Breast epithelium (tissue), 3 donors: ENCODE measurements around the gene FANCC.

Experiments
- POLR2A ChIP-seq: fragments of 450-650 bp; IDR thresholded peaks from one replicate; pipeline ENCODE4 v1.6.1; 2016; ENCODE audit warnings: antibody characterized with exemption, mild to moderate bottlenecking, moderate library complexity
- POLR2AphosphoS5 ChIP-seq, 3 donors: sonication (generic); formaldehyde crosslinking; IDR thresholded peaks; one replicate each; pipeline ENCODE4 v1.6.1; 2017; ENCODE audit warnings: antibody characterized with exemption in 3 of 3
- TF ChIP-seq, protein P1 (sequence below), 3 donors: fragments of 450-650 bp; IDR thresholded peaks; one replicate each; pipeline ENCODE4 v1.5.1; 2016 to 2017; ENCODE audit warnings: antibody characterized with exemption in 3 of 3, mild to moderate bottlenecking in 3 of 3, moderate library complexity in 3 of 3

DNA sequence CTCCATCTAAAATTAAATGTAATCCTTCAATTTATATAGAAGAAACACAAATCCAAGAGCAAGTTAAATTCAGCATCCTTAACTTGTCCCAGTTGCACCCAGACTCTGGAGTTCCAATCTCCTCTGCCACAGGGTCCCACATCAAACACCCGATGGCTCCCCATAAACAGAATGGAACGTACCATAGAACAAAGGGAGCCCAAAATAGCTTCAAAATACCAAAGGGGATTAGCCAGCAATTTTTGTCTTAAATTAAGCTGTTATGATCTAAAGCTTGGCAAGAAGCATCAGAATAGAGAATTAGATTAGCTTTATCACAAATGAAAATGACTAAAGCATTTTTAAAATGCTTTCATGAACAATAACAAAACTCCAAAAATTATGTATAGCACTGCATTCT is 112.8 kb downstream of the FANCC start:
- TF ChIP-seq, protein P1, sequence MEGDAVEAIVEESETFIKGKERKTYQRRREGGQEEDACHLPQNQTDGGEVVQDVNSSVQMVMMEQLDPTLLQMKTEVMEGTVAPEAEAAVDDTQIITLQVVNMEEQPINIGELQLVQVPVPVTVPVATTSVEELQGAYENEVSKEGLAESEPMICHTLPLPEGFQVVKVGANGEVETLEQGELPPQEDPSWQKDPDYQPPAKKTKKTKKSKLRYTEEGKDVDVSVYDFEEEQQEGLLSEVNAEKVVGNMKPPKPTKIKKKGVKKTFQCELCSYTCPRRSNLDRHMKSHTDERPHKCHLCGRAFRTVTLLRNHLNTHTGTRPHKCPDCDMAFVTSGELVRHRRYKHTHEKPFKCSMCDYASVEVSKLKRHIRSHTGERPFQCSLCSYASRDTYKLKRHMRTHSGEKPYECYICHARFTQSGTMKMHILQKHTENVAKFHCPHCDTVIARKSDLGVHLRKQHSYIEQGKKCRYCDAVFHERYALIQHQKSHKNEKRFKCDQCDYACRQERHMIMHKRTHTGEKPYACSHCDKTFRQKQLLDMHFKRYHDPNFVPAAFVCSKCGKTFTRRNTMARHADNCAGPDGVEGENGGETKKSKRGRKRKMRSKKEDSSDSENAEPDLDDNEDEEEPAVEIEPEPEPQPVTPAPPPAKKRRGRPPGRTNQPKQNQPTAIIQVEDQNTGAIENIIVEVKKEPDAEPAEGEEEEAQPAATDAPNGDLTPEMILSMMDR (IDR thresholded peaks at IDR 0.05) = no peak
- TF ChIP-seq POLR2A (no peak), POLR2AphosphoS5 (IDR thresholded peaks at IDR 0.05) (no peak)
